SKM-1 treated with dmso at 0.1 percent for 144 hours (cell line): ENCODE data around the gene CLNK.
"Not testable (repeated sequence)": the region's sequence is repeated elsewhere in the genome, so short reads cannot be mapped to it uniquely, and the experiment has no call there.

Source experiments
- DNase-seq: peaks from one replicate; lab custom pipeline; 2025; ENCODE audit not compliant: unreplicated experiment; lab: John Stamatoyannopoulos, UW

CLNK gene

DNA sequence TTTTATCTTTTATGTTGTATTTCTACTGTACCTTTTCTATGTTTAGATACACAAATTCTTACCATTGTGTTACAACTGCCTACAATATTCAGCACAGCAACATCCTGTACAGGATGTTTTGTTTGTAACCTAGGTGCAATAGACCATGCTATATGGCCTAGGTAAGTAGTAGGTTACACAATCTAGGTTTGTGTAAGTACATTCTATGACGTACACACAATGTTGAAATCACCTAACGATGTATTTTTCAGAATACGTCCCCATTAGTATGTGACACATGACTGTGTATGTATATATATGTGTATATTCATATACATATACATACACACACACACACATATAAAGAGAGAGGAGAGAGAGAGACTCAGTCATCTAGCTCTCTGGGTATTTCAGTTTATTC is 103.5 kb downstream of the CLNK start:
- DNase-seq, result no peak

DNA sequence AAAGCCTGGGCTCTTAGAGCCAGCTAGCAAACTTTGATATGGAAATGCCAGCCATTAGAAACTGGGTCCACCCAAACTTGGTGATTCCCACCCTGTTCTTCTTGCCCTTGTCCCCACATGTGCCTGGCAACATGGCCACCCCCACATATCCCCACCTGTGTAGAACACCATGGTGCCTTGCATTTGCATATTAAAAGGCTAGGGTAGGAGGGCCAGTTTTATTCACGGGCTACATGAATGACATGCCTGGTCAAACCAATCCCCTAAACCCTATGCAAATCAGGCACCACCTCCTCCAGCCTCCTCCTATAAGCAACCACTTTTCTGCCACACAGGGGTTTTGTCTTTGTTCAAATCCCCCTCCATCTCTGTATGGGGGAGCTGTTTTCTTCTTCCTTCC is 104.9 kb downstream of the CLNK start:
- DNase-seq, result no peak

DNA sequence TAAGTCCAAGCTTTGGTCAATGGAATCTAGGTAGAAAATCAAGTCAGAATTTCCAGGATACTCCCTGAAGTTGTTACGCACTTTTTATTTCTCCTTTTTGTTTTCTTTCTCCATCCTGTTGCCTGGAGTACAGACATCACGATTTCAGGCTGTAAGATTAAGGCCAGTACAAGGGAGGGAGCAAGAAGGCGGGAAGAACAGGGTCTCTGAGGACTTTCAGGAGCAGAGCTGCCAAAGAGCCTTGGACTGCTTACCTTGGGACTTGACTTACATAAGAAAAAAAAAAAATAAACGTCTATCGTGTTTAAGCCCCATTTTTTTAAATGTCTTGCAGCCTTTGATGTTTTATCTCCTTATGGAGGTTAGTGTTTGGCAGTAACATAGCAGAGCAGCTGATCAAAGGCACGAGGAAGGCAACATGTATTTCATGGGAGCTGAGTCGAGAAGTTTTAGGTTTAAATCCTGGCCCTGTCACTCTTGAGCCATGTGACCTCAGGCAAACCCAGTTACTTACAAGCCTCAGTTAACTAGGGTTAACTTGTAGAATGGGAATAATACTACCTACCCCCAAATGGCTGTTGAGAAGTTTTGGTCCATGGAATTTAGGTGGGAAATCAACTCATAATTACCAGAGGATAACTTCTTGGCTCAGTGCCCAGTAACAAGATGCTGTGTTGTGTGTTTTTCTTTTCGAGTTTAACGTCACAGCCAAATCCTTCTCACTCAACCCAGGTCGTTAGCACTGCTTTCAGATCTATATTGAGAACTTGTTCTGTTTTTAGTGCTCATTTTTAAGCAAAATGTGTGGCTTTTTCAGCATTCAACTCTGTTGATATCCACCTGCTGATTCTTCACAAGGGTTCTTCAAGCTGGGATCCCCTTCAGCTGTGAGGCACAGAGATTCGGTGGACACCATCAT is 106.8 kb downstream of the CLNK start:
- no peak for DNase-seq

DNA sequence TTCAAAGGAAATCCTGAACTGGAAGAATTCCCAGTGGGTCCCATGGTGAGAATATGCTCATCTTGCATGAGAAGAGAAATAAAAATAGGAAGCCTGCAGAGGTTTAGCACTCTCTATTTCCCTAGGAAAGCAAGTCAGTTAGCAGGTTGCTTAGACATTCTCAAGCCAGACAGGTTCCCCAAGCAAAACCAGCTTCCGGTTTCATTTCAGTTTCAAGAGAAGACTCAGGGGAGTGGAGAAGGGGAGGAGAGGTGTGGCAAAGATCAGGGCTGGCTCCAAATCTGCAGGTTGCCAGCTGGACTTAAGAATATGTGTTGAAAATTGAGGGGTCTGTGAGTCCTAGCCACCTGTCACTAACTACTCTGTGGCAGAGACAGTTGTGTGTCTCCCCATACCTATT is 107.5 kb downstream of the CLNK start:
- no peak for DNase-seq

DNA sequence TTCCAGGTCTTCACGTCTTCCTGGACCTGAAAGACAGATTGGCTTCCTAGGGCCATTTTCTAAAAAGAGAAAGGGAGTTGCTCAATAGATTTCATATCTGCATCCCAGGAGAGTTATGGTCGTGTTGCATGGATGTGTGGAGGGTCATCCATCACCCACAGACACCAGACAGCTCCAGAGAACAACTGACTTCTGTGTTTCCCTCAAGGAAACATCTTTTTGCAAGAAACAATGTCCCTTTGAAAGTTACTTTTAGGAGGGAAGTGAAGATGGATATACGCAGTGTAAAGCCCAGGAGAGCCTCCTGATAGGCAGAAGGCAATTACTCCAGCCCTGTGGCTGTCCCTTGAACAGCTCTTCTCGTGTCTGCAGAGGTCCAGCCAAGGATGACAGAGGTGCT is 108.3 kb downstream of the CLNK start:
- no peak for DNase-seq

DNA sequence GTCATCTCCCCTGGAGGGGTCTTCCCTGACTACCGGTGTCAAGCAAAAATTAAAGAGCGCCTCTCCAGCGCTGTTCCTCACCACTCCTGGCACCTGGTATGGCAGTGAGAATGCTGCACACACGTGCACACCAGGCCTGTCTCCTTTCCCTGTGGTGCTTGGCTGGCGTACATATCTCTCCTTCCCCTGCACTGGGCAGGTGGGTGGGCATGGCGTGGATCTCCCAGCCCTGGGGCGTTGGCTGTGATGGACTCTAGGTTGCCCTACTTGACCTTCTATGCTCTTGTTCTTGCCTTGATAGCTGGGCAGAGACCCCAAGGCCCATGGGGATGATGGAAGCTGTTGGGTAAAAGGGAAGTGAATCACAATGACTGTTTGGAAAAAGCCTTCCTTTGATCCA is 109.2 kb downstream of the CLNK start:
- DNase-seq, result no peak

DNA sequence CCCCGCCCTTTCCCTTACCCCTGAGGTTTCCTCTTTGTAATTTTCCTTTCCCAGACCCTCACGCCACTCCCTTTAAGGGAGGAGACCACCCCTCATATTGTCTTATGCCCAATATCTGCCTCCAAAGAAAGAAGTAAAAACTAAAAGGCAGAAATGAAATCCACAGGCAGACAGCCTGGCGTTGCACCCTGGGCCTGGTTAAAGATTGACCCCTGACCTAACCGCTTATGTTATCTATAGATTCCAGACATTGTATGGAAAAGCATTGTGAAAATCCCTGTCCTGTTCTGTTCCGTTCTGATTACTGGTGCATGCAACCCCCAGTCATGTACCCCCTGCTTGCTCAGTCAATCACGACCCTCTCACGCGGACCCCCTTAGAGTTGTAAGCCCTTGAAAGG is 110.0 kb downstream of the CLNK start:
- not testable (repeated sequence) for DNase-seq

DNA sequence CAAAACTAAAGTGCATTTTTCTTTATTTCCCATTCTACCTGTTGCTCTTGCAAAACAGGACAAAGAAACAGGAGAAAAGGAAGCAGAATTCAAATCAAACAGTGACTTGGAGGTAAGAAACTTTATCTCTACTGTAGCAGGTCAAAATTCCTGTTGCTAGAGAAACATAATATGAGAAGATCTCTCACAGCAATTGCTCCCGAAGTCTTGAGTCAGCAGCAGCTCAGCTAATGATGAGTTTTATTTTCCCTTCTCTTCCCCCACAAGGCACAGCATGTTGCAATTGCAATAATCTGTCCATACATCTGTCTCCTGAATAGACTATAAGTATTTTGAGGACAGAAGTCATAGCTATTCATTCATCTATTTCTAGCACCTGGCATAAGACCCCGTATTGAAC is 112.7 kb downstream of the CLNK start:
- no peak for DNase-seq

DNA sequence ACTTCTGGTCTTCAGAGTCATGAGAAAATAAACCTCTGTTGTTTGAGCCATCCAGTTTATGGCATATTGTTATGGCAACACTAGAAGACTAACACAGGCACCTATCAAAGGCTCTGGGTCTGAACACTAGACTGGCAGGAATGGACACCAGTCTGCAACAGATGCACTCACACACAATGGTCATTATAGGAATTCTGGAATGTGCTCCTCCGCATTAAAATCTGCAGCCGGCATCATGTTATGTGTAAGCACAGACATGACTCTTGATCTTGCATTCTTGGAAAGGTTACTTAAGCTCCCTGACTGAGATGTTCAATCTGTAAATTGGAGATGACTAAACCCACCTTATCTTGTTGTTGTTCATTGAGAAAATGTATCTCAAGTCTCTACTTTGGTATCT is 115.1 kb downstream of the CLNK start:
- no peak for DNase-seq

DNA sequence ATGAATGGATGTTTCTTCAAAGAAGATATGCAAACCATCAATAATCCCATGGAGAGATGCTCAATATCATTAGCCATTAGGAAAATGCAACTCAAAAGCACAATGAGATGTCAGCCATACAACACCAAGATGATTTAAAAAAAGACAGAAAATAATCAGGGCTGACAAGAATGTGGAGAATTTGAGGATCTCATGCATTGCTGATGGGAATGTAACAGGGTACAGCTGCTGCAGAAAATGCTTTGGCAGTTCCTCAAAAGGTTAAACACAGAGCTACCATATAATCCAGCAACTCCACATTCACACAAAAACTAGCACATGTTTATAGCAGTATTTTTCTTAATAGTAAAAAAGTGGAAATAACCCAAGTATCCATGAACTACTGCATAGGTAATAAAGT is 116.8 kb downstream of the CLNK start:
- DNase-seq, result no peak

DNA sequence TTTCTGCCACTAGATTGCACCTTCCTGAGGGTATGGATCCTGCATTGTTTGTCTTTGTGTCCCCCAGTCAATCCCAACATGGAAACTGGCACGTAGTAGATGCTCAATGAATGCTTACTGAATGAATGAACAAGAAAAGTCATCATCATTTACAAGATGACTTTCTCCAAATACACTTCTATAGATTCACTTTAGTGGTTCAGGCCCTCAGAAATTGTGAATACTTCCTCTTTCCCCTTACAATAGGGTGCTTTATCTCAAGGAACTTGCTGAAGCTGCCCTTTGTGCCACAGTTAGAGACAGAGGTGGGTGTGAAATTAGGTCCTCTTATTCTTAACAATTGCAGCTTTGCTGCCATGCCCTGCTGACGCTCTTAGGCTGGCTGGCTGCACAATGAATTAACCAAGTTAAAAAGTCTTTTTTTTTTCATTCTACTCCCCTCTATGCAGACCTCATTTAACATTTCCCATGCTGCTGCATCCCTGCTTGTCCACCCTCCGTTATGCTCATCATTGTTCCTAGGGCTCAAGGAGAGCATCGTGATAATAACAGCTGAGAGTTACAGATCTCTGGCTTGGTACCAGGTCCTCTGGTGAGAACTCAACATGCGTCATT is 119.3 kb downstream of the CLNK start:
- DNase-seq, result no peak

DNA sequence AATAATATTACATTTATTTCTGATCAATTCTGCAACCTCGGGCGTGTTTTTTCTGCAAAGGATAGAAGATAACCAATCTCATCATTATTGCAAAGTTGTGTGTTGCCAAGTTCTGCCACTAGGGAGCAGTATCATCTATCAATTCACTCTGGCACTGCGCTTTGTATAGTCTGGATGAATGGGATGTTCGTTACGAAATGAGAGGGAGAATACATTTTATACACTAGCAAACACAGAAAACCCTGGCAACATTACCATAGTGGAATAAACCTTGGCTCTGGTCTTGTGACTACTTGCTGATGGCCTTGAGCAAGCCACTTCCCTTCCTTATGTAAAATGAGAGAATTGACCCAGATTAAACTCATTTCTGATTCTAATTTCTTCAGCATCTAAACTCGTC is 129.9 kb downstream of the CLNK start:
- peak; percentile 72 for DNase-seq

DNA sequence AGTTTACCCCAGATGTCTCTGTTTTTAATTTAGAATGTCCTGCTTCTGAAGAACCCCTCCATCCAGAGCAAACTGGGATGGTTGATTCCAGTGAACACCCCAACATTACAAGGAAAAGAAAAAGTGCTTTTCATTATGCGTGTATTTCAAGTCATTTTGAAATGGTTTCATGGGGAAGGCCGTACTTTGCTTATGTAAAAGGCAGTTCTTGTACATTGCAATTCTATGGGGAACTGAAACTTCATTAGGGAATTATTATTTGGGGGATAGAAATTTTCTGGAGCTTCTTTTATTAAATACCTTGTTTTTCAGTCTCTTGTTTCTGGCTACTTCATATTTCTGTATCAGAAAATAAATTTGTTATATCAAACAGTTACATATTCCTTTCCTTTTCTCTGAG is 130.4 kb downstream of the CLNK start:
- DNase-seq, result no peak

DNA sequence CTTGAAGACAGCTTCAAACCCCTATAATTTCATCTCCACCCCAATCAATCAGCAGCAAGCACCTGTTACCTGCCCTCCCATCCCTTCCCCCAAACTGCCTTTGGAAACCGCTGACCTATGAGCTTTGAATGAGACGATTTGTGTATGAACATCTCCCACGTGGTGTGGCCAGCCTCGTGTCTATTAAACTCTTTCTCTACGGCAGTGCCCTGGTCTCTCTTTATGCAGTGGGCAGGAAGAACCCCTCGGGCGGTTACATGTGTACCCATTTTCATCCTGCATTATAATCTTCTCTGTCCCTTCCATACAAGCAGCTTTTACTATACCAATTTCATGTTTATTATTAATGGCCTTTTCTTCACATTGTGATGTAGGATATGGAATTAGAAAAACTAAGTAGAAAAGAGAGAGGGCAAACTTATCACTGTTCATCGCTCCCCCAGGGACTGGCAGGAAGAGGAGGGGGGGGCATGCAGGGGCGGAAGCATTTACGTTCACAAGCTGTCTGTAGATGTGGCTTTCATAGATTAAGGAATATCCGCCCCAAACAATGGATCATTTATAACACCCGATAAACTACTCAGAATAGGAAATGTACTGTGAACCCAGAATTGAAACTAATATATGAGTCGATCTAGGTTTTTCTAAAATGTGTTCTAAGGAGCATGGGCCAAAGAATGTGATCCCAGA is 131.8 kb downstream of the CLNK start:
- DNase-seq, result no peak

DNA sequence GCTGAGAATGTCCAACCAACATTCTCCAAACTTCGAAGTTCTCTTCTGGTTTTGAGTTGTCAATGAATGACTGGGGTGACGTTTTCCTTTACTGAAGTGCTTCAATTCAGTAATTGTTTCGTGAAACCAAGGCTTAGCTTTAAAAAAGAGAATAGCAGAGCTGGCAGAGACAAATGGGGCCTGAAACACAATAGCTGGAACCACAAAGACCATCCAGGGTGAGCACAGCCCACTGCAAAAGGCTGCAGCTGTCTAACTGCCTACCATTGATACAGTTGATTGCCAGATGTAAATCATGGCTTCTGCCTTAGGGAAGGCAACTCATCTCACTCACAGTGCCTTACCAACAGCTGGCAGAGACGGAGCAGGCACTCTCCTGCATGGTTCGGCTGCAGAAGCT is 148.7 kb downstream of the CLNK start:
- DNase-seq, result no peak

DNA sequence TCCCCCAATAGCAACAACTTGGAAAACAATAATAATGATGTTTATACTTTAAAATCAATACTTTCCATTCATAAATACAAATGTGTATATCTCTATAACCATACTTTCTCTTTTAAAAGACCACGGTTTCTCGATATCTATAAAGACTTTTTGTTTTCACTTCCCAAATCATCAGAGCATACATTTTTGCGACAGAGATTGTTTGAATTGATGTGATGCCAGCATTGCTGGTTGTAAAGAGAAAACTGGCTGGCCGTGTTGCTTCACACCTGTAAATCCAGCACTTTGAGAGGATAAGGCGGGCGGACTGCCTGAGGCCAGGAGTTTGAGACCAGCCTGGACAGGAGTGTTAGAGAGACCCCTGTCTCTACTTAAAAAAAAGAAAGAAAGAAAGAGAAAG is 149.7 kb downstream of the CLNK start:
- DNase-seq, result no peak

DNA sequence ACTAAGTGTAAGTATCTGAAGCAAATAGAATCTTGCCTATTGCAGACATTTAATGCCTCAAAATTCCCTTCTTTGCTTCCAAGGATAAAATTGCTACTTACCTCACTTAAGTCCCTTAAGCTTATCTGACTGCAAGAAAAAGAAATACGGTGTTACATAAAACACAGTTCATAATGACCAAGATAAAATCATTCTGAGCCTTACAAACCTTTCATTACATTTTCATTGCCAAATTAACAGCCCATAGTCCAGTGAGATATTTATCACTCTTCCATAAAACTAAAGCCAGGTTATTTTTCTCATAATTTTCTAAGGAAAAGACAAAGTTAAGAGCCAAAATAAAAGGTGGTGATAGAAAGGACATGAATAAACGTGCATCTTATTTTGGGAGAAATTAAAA is 152.4 kb downstream of the CLNK start:
- no peak for DNase-seq

DNA sequence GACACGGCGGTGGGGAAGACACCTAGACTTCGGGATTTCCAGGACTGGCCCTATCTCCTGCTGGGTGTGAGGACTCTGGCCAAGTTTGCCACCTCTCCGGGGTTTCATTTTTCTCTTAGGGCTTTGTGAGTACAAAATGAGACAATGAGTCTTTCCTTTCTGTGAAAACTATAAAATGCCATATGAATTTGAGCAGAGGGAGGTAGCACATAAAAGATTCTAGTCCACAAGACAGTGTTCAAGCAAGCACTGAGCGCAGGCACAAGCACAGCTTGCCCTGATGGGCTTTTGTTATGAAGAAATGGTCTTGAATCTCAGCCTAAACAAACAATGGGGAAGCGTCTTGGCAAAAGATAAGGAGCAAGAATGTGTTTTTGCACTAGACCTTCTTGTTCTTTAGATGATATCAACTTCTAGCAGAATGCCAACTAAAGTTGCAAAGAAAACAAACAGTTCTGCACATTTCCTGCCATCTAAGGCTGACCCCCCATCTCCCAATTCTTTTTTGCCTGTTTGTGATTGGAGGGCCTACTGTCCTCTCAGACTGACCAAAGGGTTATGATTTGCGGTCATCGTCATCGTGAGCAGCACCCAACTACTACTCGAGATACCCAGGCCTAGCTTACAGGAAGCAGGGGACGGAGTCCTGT is 154.3 kb downstream of the CLNK start:
- no peak for DNase-seq

DNA sequence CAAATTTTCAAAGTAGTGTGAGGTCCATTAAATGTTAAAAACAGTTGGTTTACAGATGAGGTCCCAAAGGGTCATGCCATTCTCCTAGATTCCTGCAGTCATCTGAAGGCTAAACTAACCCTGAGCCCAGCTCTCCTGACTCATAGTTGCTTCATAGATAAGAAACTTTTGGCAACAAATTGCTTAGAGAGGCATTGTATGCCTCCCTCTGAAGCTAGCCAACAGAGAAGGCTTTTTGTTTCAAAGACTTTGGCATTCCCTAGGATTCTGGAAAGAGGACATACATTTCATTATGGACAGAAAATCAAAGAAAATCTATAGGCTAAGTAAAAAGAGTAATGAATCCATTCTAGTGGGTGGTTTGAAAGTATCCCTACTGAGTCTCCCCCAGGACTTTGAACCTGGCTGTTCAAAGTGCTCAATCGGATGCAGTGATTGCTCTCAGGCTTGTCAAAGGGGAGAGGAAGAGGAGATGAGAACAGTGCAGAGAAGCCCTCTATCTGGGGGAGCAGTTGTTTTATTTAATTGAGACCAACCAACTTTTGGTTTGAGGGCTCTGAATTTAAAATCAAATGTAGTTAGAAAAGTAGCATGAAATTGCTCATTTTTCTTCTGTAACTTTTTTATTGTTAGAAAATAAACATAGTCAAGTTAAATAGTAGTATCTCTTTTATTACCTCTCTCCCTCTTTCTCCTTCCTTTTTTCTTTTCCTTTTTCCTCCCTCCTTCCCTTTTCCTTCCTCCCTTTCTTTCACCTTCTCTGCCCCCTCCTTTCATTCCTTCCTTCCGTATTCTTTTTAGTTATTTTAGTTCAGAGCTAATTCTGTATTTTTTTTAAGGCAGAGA is 155.1 kb downstream of the CLNK start:
- no peak for DNase-seq

DNA sequence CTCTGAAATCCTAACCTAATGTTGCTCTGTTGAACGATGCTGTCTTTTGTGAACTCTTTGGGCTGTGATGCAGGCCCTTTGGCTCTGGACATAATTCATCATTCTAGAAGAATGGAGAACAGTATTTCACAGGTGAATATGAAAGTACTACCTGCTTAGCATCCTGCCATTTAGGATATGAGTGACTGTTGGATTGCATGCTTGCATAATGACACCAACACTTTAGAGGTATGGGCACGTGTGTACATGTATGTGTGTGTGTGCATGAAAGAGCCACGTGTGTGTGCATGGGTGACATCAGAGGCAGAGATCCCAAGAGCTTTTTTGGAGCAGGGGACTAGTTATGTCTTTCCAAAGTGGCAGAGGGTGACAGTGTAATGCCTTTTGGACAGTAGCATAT is 157.1 kb downstream of the CLNK start:
- DNase-seq, result no peak
